ENCODE results near the gene OS9. TPM values are rescaled to one million over a fixed set of nuclear protein-coding genes. Genes with fewer than 3 reads are reported as not detected.
"Not testable (repeated sequence)": the region's sequence is repeated elsewhere in the genome, so short reads cannot be mapped to it uniquely, and the experiment has no call there.

OS9 gene, protein sequence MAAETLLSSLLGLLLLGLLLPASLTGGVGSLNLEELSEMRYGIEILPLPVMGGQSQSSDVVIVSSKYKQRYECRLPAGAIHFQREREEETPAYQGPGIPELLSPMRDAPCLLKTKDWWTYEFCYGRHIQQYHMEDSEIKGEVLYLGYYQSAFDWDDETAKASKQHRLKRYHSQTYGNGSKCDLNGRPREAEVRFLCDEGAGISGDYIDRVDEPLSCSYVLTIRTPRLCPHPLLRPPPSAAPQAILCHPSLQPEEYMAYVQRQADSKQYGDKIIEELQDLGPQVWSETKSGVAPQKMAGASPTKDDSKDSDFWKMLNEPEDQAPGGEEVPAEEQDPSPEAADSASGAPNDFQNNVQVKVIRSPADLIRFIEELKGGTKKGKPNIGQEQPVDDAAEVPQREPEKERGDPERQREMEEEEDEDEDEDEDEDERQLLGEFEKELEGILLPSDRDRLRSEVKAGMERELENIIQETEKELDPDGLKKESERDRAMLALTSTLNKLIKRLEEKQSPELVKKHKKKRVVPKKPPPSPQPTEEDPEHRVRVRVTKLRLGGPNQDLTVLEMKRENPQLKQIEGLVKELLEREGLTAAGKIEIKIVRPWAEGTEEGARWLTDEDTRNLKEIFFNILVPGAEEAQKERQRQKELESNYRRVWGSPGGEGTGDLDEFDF
- 106 and 110 TPM in 2 replicates for polyA plus RNA-seq (2013)

DNA sequence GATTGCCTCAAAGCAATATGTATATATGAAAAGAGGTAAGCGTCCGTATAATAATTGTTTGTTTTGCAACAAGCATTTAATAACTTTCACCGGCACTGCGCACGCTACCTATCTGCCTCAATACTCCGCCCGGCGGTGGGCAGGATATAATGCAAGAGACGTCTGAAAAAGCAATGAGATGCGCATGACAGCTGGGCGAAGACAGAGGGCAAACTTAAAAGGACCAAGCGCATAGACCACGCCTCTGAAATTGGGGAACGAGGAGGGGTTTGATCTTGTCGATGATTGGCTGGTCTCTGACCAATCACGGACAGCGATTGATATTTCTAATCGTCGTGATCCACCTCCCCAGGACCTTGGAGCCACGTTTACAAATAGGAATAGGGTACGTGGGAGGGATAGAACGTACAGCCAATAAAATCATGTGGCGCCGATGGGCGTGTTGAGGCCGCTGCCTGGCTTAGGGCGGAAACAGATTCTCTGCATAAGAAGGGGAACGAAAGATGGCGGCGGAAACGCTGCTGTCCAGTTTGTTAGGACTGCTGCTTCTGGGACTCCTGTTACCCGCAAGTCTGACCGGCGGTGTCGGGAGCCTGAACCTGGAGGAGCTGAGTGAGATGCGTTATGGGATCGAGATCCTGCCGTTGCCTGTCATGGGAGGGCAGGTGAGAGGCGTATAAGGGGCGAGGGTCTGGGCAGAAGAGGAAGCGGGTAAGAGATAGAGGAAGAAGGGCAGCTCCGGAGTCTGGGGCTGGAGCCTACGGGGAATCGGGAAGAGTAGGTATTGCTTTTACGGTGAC is at the start of gene OS9:
OS9 (plus strand) TSS at position 474 of the 800 bp plus-strand sequence; CDS start at position 504, 30 bp downstream.
- Histone ChIP-seq H3K4ac (ENCODE audit: low read depth, low read length) (peak within 1 kb of the TSS; percentile 34), H3K18ac (ENCODE audit: low read length) (peak within 1 kb of the TSS; percentile 84), H3K9me3 (ENCODE audit: insufficient read depth, low read depth, low read length) (no peaks in the 10 kb centered on the region), H3K4me1 (ENCODE audit: control insufficient read depth in 1 of 2, insufficient read depth in 2 of 2, low read length in 2 of 2) (peaks cover 5 to 8% of the 10 kb centered on the region in 2 experiments), H3K79me1 (ENCODE audit: low read length) (peaks cover 2% of the 10 kb centered on the region), H3K4me3 (ENCODE audit: low read depth, low read length) (peak within 1 kb of the TSS; percentile 95), H2AFZ (ENCODE audit: insufficient read depth, low read length, poor library complexity) (peak within 1 kb of the TSS; percentile 97), H4K91ac (ENCODE audit: low read depth, low read length) (peak within 1 kb of the TSS; percentile 70), H3K4me2 (ENCODE audit: low read length) (peak within 1 kb of the TSS; percentile 82), H2AK5ac (ENCODE audit: low read length) (no peak within 1 kb of the TSS), H3K9ac (ENCODE audit: low read length) (peak within 1 kb of the TSS; percentile 75), H3K27ac (ENCODE audit: low read depth, low read length) (no peak within 1 kb of the TSS), H3K36me3 (ENCODE audit: control insufficient read depth in 1 of 2, insufficient read depth in 2 of 2, low read length in 2 of 2) (peaks cover 6 to 18% of the 10 kb centered on the region in 2 experiments), H2BK12ac (ENCODE audit: low read length) (no peak within 1 kb of the TSS), H3K79me2 (ENCODE audit: control insufficient read depth, insufficient read depth, low read length, poor library complexity) (peaks cover 2% of the 10 kb centered on the region), H2BK5ac (ENCODE audit: low read depth, low read length, poor library complexity) (no peak within 1 kb of the TSS), H4K12ac (ENCODE audit: low read depth, low read length) (peak within 1 kb of the TSS; percentile 93), H3K23ac (ENCODE audit: low read length) (no peak within 1 kb of the TSS), H2BK120ac (ENCODE audit: insufficient read depth, low read length, poor library complexity) (no peak within 1 kb of the TSS), H4K8ac (ENCODE audit: low read depth, low read length) (peak within 1 kb of the TSS; percentile 95), H3K14ac (ENCODE audit: low read length) (peak within 1 kb of the TSS; percentile 80), H3K27me3 (ENCODE audit: insufficient read depth, low read length) (no peaks in the 10 kb centered on the region)
- DNase-seq: peak; percentile 99
- WGBS (ENCODE audit: extremely low coverage, insufficient coverage, insufficient read length): no CpG with 5 or more reads among the region's 45 CpGs

DNA sequence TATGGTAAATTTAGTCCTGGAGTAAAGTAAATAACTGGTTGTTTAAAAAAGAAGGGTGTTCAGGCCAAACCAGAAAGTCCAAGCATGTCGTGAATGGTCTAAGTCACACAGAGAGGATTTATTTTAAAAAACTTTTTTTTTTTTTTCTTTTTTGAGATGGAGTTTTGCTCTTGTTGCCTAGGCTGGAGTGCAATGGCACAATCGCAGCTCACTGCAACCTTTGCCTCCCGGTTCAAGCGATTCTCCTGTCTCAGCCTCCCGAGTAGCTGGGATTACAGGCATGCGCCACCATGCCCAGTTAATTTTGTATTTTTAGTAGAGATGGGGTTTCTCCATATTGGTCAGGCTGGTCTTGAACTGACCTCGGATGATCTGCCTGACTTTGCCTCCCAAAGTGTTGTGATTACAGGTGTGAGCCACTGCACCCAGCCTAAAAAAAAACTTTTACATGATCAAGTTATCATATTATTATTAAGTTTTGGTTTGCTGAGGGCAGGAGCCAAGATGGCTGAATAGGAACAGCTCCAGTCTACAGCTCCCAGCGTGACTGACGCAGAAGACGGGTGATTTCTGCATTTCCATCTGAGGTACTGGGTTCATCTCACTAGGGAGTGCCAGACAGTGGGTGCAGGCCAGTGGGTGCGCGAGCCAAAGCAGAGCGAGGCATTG is 47.8 kb upstream of the OS9 start:
- DNase-seq; H4K91ac ChIP-seq (ENCODE audit: low read depth, low read length); H4K8ac ChIP-seq (ENCODE audit: low read depth, low read length); H3K14ac ChIP-seq (ENCODE audit: low read length); H2BK12ac ChIP-seq (ENCODE audit: low read length); H3K4me3 ChIP-seq (ENCODE audit: low read depth, low read length); H3K79me2 ChIP-seq (ENCODE audit: control insufficient read depth, insufficient read depth, low read length, poor library complexity); H2BK5ac ChIP-seq (ENCODE audit: low read depth, low read length, poor library complexity); H2AK5ac ChIP-seq (ENCODE audit: low read length); H2AFZ ChIP-seq (ENCODE audit: insufficient read depth, low read length, poor library complexity); H3K18ac ChIP-seq (ENCODE audit: low read length); H3K27ac ChIP-seq (ENCODE audit: low read depth, low read length); H4K12ac ChIP-seq (ENCODE audit: low read depth, low read length); H3K36me3 ChIP-seq (ENCODE audit: control insufficient read depth in 1 of 2, insufficient read depth in 2 of 2, low read length in 2 of 2); H3K79me1 ChIP-seq (ENCODE audit: low read length); H3K27me3 ChIP-seq (ENCODE audit: insufficient read depth, low read length); H3K4me2 ChIP-seq (ENCODE audit: low read length); H3K9ac ChIP-seq (ENCODE audit: low read length); H2BK120ac ChIP-seq (ENCODE audit: insufficient read depth, low read length, poor library complexity); H3K9me3 ChIP-seq (ENCODE audit: insufficient read depth, low read depth, low read length); H3K23ac ChIP-seq (ENCODE audit: low read length); H3K4me1 ChIP-seq (ENCODE audit: control insufficient read depth in 1 of 2, insufficient read depth in 2 of 2, low read length in 2 of 2); H3K4ac ChIP-seq (ENCODE audit: low read depth, low read length): not testable (repeated sequence)
- no CpG with 5 or more reads among the region's 13 CpGs for WGBS (ENCODE audit: extremely low coverage, insufficient coverage, insufficient read length)

DNA sequence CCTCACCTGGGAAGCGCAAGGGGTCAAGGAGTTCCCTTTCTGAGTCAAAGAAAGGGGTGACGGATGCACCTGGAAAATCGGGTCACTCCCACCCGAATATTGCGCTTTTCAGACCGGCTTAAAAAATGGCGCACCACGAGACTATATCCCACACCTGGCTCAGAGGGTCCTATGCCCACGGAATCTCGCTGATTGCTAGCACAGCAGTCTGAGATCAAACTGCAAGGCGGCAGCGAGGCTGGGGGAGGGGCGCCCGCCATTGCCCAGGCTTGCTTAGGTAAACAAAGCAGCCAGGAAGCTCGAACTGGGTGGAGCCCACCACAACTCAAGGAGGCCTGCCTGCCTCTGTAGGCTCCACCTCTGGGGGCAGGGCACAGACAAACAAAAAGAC is 47.3 kb upstream of the OS9 start:
- not testable (repeated sequence) for H4K91ac ChIP-seq (ENCODE audit: low read depth, low read length); H3K9me3 ChIP-seq (ENCODE audit: insufficient read depth, low read depth, low read length); H4K12ac ChIP-seq (ENCODE audit: low read depth, low read length); H3K4ac ChIP-seq (ENCODE audit: low read depth, low read length); H3K27ac ChIP-seq (ENCODE audit: low read depth, low read length); H2BK120ac ChIP-seq (ENCODE audit: insufficient read depth, low read length, poor library complexity); H2BK12ac ChIP-seq (ENCODE audit: low read length); H3K4me2 ChIP-seq (ENCODE audit: low read length); H3K18ac ChIP-seq (ENCODE audit: low read length); H3K14ac ChIP-seq (ENCODE audit: low read length); H4K8ac ChIP-seq (ENCODE audit: low read depth, low read length); H2BK5ac ChIP-seq (ENCODE audit: low read depth, low read length, poor library complexity); H2AFZ ChIP-seq (ENCODE audit: insufficient read depth, low read length, poor library complexity); DNase-seq; H3K79me2 ChIP-seq (ENCODE audit: control insufficient read depth, insufficient read depth, low read length, poor library complexity); H3K27me3 ChIP-seq (ENCODE audit: insufficient read depth, low read length); H3K4me3 ChIP-seq (ENCODE audit: low read depth, low read length); H3K4me1 ChIP-seq (ENCODE audit: control insufficient read depth in 1 of 2, insufficient read depth in 2 of 2, low read length in 2 of 2); H3K9ac ChIP-seq (ENCODE audit: low read length); H3K23ac ChIP-seq (ENCODE audit: low read length); H3K79me1 ChIP-seq (ENCODE audit: low read length); H2AK5ac ChIP-seq (ENCODE audit: low read length); H3K36me3 ChIP-seq (ENCODE audit: control insufficient read depth in 1 of 2, insufficient read depth in 2 of 2, low read length in 2 of 2)
- WGBS (ENCODE audit: extremely low coverage, insufficient coverage, insufficient read length): no CpG with 5 or more reads among the region's 15 CpGs

DNA sequence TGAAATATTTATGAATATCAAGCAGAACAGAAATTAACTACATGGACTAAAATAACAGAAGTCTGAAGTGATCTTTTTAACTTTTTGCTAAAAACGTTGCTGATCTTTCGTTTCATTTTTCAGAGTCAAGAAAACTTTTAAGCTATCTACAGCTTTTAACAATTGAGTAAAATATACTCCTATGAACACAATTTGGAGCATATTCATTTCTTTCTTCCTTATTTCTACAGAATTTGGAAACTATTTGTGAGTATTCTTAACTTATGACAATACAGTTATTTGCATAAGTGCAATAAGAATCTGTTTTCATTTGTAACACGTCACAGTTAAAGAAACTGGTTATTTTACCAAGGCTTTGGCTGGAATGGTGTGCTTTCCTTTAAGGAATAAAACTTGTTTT is 39.9 kb upstream of the OS9 start:
- Histone ChIP-seq H3K27me3 (ENCODE audit: insufficient read depth, low read length) (no peaks in the 10 kb centered on the region), H3K4me1 (ENCODE audit: control insufficient read depth in 1 of 2, insufficient read depth in 2 of 2, low read length in 2 of 2) (no peaks in the 10 kb centered on the region), H2BK12ac (ENCODE audit: low read length) (no peak overlapping the region), H3K23ac (ENCODE audit: low read length) (no peak overlapping the region), H3K18ac (ENCODE audit: low read length) (no peak overlapping the region), H4K8ac (ENCODE audit: low read depth, low read length) (no peak overlapping the region), H3K9me3 (ENCODE audit: insufficient read depth, low read depth, low read length) (peaks cover 13% of the 10 kb centered on the region), H2AK5ac (ENCODE audit: low read length) (no peak overlapping the region), H3K4me3 (ENCODE audit: low read depth, low read length) (no peak overlapping the region), H2BK120ac (ENCODE audit: insufficient read depth, low read length, poor library complexity) (no peak overlapping the region), H3K4ac (ENCODE audit: low read depth, low read length) (no peak overlapping the region), H4K91ac (ENCODE audit: low read depth, low read length) (no peak overlapping the region), H2AFZ (ENCODE audit: insufficient read depth, low read length, poor library complexity) (no peak overlapping the region), H3K79me1 (ENCODE audit: low read length) (no peaks in the 10 kb centered on the region), H3K27ac (ENCODE audit: low read depth, low read length) (no peak overlapping the region), H2BK5ac (ENCODE audit: low read depth, low read length, poor library complexity) (no peak overlapping the region), H3K9ac (ENCODE audit: low read length) (no peak overlapping the region), H3K14ac (ENCODE audit: low read length) (no peak overlapping the region), H3K79me2 (ENCODE audit: control insufficient read depth, insufficient read depth, low read length, poor library complexity) (no peaks in the 10 kb centered on the region), H3K36me3 (ENCODE audit: control insufficient read depth in 1 of 2, insufficient read depth in 2 of 2, low read length in 2 of 2) (no peaks in the 10 kb centered on the region), H3K4me2 (ENCODE audit: low read length) (no peak overlapping the region), H4K12ac (ENCODE audit: low read depth, low read length) (no peak overlapping the region)
- WGBS (ENCODE audit: extremely low coverage, insufficient coverage, insufficient read length): no CpG with 5 or more reads among the region's 3 CpGs
- no peak for DNase-seq
